GM12872 (cell line): Measurements from ENCODE around the gene GPR183.

Experiments used
- CTCF ChIP-seq: IDR thresholded peaks from 3 replicates; pipeline ENCODE4 v1.5.1; 2011; ENCODE audit warnings: low read depth, mild to moderate bottlenecking, low read length, moderate library complexity; ENCODE audit not compliant: insufficient read depth

GPR183 gene

DNA sequence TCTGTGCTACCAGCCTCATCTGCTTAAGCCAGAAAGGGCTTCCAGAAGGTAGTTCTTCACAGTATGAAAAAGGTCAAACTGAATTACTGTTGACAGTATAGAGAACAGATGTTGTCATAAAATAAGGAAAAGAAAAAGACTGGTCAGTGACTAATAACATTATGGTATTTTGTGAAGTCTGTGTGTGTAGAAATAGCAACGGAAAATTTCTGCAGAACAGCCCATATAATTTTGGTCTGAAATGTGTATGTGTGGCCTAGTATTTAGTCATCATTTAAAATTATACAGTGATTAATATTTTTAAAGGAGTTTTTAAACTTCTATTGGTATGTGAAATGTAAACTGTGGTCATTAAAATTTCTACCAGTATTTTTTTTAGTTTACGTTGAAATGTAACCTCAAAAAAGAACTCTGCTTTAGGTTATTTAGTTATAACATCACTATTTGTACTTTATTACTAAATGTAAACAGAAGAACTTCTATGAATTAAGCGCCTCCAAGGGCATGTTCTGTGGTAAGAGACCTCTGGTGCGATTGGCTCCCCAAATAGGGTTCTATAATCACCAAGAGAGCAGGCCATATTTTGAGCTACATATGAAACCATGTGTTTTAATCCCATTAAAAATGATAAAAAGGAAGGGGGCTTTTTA is 3.3 kb upstream of the GPR183 start:
- no peak for TF ChIP-seq CTCF

DNA sequence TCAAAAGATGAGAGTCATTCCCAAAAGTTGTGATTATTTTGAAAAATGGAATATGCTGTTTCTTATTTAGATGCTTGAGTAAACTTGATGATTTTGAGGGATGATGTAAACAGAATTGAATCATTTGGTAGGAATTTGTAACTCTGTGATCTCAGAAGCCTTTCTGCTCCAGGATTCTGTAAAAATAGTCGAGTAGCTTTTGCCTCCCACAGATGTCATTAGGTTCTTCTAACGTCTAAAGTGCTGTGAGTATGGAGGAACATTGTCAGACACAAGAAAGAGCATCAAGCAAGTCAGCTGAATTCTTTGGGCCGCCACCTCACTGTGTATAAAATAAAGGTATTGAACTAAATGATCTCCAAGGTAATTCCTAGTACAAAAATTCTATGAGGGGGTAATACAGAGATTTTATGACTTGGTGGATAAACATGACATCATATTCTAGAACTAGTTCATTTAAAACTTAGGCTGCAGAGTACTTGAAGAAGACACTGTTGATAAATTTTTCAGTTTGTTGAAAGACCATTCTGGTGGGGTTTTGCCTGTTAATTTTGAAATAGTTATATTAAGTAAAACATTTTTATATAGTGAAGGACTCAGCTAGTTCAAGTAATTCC is 1.4 kb upstream of the GPR183 start:
- TF ChIP-seq CTCF = no peak

DNA sequence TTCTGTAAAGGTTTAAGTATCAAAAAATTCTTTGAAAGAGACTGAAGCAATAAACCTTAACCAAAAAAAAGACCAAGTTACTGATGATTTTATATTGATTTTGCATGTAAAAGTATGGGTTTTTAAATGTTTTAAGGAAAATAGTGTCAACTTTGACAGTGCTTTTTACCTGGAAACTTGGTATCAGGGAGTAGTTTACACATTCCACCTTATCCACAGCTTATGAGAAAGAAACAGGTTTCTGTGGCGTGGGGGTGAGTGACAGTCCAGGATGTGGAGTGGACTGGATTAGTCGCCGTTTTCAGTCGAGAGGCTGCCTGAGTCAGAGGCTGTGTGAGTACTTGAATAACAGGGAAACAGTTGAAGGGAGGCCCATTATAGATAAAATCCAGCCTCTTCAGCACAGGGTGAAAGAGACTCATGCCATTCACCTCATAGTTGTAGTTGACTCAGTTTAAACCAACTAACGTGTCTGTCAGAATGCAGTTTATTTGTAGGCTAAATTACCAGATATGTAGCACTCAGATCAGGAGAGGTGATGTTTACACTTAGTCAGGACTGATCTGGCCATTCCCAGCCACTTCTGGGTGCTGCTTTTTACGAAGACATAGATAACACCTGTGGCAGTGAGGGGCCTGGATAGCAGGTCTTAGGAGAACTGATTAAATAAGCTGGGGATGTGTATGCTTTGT is 595 bp upstream of the GPR183 start:
- TF ChIP-seq CTCF = no peak

- no peak for TF ChIP-seq CTCF
Observed at GRCh38 chr13:99305566-99305965, 1.6 kb downstream of the GPR183 start.

DNA sequence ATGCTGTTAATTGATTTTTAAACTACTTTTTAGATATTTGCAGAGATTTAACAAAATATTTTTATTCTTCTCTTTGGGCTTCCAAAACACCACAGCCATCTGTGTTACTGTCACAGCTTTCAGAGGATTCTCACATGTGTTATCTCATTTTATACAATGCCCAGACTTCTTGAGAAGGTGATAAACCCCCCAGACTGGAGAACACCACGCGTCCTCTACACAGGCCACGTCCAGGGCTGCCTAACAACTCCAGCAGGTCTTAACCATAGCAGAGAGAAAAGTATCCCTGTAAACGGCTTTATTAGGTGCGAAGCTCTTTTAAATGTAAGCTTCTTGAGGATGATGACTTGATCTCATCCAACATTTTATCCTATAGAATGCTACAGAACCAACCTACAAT is 2.0 kb downstream of the GPR183 start:
- no peak for TF ChIP-seq CTCF

DNA sequence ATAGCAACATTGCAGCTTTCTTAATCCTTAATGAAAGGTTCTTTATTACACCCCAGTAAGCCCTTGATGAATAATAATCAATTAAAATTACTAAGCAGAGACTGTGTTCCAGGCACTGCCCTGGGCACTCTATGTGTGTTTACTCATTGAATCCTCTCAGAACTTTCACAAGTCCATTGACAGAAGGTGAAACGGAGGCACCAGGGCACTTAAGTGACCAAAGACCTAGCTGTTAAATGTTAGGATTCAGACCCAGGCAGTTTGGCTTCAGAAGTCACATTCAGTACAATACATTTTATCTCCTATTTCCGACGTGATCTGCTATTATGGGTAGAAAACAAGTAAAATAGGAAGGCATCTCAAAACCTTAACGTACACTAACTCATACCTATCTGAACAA is 2.7 kb downstream of the GPR183 start:
- TF ChIP-seq CTCF = no peak

- no peak for TF ChIP-seq CTCF
Observed at GRCh38 chr13:99303863-99304521, 3.2 kb downstream of the GPR183 start.
